Spleen (tissue), 11 donors: Measurements from ENCODE around the gene DUSP28. TPM values are rescaled to one million over a fixed set of nuclear protein-coding genes. Genes with fewer than 3 reads are reported as not detected.

Experiments
- DNase-seq: peaks from one replicate; pipeline ENCODE4 v3.0.0-alpha.2; 2020
- H3K27ac ChIP-seq, 8 donors: fragments of 200-600 bp; sonication (generic) in 7 of 8; 1 replicate in 4 of 8; 2 replicates in 4 of 8; pipeline versions ENCODE4 v1.5.0 to v1.8.0; 2016 to 2021; ENCODE audit warnings: inconsistent platforms in 4 of 8, mild to moderate bottlenecking in 4 of 8, moderate library complexity in 1 of 8
- H3K27me3 ChIP-seq, 7 donors: fragments of 200-600 bp; sonication (generic) in 6 of 7; replicated peaks in 1 of 7; 1 replicate in 4 of 7; 2 replicates in 3 of 7; pipeline versions ENCODE4 v1.5.0 to v1.8.0; 2016 to 2021; ENCODE audit warnings: inconsistent platforms in 3 of 7, mild to moderate bottlenecking in 1 of 7
- H3K36me3 ChIP-seq, 6 donors: fragments of 200-600 bp; sonication (generic) in 5 of 6; 1 replicate in 4 of 6; 2 replicates in 2 of 6; pipeline versions ENCODE4 v1.5.0 to v1.8.0; 2016 to 2021; ENCODE audit warnings: inconsistent platforms in 2 of 6
- H3K4me1 ChIP-seq, 6 donors: fragments of 200-600 bp; sonication (generic) in 5 of 6; 1 replicate in 3 of 6; 2 replicates in 3 of 6; pipeline versions ENCODE4 v1.5.0 to v1.8.0; 2016 to 2021; ENCODE audit warnings: inconsistent platforms in 3 of 6
- H3K4me3 ChIP-seq, 8 donors: fragments of 200-600 bp; sonication (generic) in 7 of 8; 1 replicate in 4 of 8; 2 replicates in 4 of 8; pipeline versions ENCODE4 v1.5.0 to v1.8.0; 2016 to 2021; ENCODE audit warnings: inconsistent platforms in 4 of 8, mild to moderate bottlenecking in 4 of 8, moderate library complexity in 2 of 8
- H3K9me3 ChIP-seq, 8 donors: fragments of 200-600 bp; sonication (generic) in 7 of 8; 1 replicate in 4 of 8; 2 replicates in 4 of 8; pipeline versions ENCODE4 v1.5.0 to v1.8.0; 2016 to 2021; ENCODE audit warnings: inconsistent platforms in 4 of 8
- CTCF ChIP-seq, 11 experiments: fragments of 200-600 bp in 7 of 11; fragments of 450-650 bp in 4 of 11; sonication (generic) in 4 of 11; IDR thresholded peaks in 8 of 11; conservative IDR thresholded peaks in 3 of 11; 1 replicate in 7 of 11; 2 replicates in 4 of 11; pipeline versions ENCODE4 v1.4.0 to v1.8.0; 2016 to 2021; ENCODE audit warnings: antibody characterized with exemption in 11 of 11, inconsistent platforms in 4 of 11, mild to moderate bottlenecking in 1 of 11
- POLR2A ChIP-seq, 3 donors: fragments of 450-650 bp; IDR thresholded peaks; one replicate each; pipeline ENCODE4 v1.5.1; 2017; ENCODE audit warnings: antibody characterized with exemption in 3 of 3, mild to moderate bottlenecking in 1 of 3
- POLR2AphosphoS5 ChIP-seq, 3 donors: sonication (generic); formaldehyde crosslinking; IDR thresholded peaks; one replicate each; pipeline ENCODE4 v1.5.1; 2017; ENCODE audit warnings: antibody characterized with exemption in 3 of 3
- WGBS, 5 donors: extraction: QIAGEN DNeasy Blood & Tissue Kit in 3 of 5; methylation state at CpG; one replicate each; pipeline versions ENCODE4 v1.1.5 to v1.1.7; 2013 to 2018; 5-methylcytosine and 5-hydroxymethylcytosine counted together
- intact Hi-C: fragments of 100-400 bp; cut with DNase I; formaldehyde crosslinking; loops from one replicate; pipeline ENCODE4 v1.15.0; 2023; ENCODE audit warnings: low total_unique reads
- polyA plus RNA-seq, 3 donors: library from polyadenylated mRNA; stranded (reverse); fragments of 200-250 nt; gene quantifications; one replicate each; pipeline ENCODE4 v1.2.1, GENCODE V29; 2013
- total RNA-seq, 7 donors: library from RNA; depleted of rRNA in 3 of 7; stranded (reverse); fragments of >200 nt in 3 of 7; fragmentation: NEBNext Ultra II Directional in 4 of 7; extraction: Animal tissue kit (Norgen Biotek cat#: 25700) in 4 of 7; gene quantifications; one replicate each; pipeline versions ENCODE4 v1.1.0 to v1.2.1, GENCODE V29; 2016 to 2021
- donor health status: healthy with polysubstance abuse.
- donor health status: DM: no; HTN: no; CAD: no; lungs with moderate emphysema.
- donor health status: DM: no; HTN: no; CAD: no.
- donor health status: Bipolar disorder and iron deficiency.
- donor health status: healthy.
- donor health status: DM: no; HTN: no; CAD: no.
- donor health status: DM: yes; HTN: yes; CAD: no.

Gene DUSP28
- total and polyA plus RNA-seq, 10 donors: 5.9 to 13.6 (median 7.2) TPM

- 82 to 89% (median 86%) methylated on average over 12 of the region's 12 CpGs for WGBS, 5 donors
- peak overlapping the region in 7 of 8 donors; percentile 57 to 86 (median 78) for H3K27ac ChIP-seq
- H3K36me3 ChIP-seq: peaks cover 3 to 56% (median 47%) of the 10 kb centered on the region in 6 donors
- peaks cover 0 to 8% (median 6%) of the 10 kb centered on the region in 8 donors for H3K9me3 ChIP-seq
- H3K4me3 ChIP-seq: peak overlapping the region in 1 of 8 donors; percentile 31
- H3K4me1 ChIP-seq: peaks cover 7 to 58% (median 29%) of the 10 kb centered on the region in 6 donors
- H3K27me3 ChIP-seq: no peaks in the 10 kb centered on the region
- TF ChIP-seq POLR2A (IDR thresholded peaks at IDR 0.05): no peak
- TF ChIP-seq POLR2AphosphoS5 (IDR thresholded peaks at IDR 0.05): peak in 2 of 3 donors; percentile 45 to 53
- intact Hi-C loops: no loop called here
- DNase-seq: no peak
These were observed 19.1 kb downstream of the DUSP28 start for GRCh38 chr2:240579071-240579762.

- peaks cover 0 to 8% (median 6%) of the 10 kb centered on the region in 8 donors for H3K9me3 ChIP-seq
- H3K4me1 ChIP-seq: peaks cover 15 to 66% (median 37%) of the 10 kb centered on the region in 6 donors
- H3K4me3 ChIP-seq: peak overlapping the region in 1 of 8 donors; percentile 31
- TF ChIP-seq POLR2AphosphoS5 (IDR thresholded peaks at IDR 0.05): peak; percentile 68 to 85 (median 71)
- TF ChIP-seq CTCF (IDR thresholded peaks at IDR 0.05 in 8 of 11, conservative IDR thresholded peaks at IDR 0.05 in 3 of 11): peak; percentile 22 to 70 (median 53)
- TF ChIP-seq POLR2A (IDR thresholded peaks at IDR 0.05): no peak
- H3K36me3 ChIP-seq: peaks cover 3 to 48% (median 39%) of the 10 kb centered on the region in 6 donors
- 45 to 71% (median 62%) methylated on average over 27 of the region's 27 CpGs for WGBS, 5 donors
- peak; percentile 92 for DNase-seq
- intact Hi-C loops: no loop called here
- H3K27ac ChIP-seq: peak overlapping the region in 7 of 8 donors; percentile 57 to 86 (median 78)
- no peaks in the 10 kb centered on the region for H3K27me3 ChIP-seq
These were observed 19.8 kb downstream of the DUSP28 start for GRCh38 chr2:240579771-240580614.

- H3K4me3 ChIP-seq: no peak overlapping the region
- no peaks in the 10 kb centered on the region for H3K27me3 ChIP-seq
- peaks cover 19 to 77% (median 47%) of the 10 kb centered on the region in 6 donors for H3K4me1 ChIP-seq
- peaks cover 0 to 8% (median 6%) of the 10 kb centered on the region in 8 donors for H3K9me3 ChIP-seq
- DNase-seq: no peak
- WGBS, 5 donors: 91 to 99% (median 95%) methylated on average over 5 of the region's 5 CpGs
- no peak overlapping the region for H3K27ac ChIP-seq
- peaks cover 3 to 30% (median 21%) of the 10 kb centered on the region in 6 donors for H3K36me3 ChIP-seq
- intact Hi-C loops: no loop called here
- no peak for TF ChIP-seq CTCF (IDR thresholded peaks at IDR 0.05 in 8 of 11, conservative IDR thresholded peaks at IDR 0.05 in 3 of 11)
- TF ChIP-seq POLR2AphosphoS5 (IDR thresholded peaks at IDR 0.05): no peak
- TF ChIP-seq POLR2A (IDR thresholded peaks at IDR 0.05): no peak
These were observed 21.7 kb downstream of the DUSP28 start for GRCh38 chr2:240581811-240582210.

GRCh38 chr2:240582781-240583180, 22.6 kb downstream of the DUSP28 start:
- DNase-seq: no peak
- no peaks in the 10 kb centered on the region for H3K27me3 ChIP-seq
- 88 to 90% (median 89%) methylated on average over 3 of the region's 3 CpGs for WGBS, 5 donors
- peaks cover 0 to 20% (median 11%) of the 10 kb centered on the region in 6 donors for H3K36me3 ChIP-seq
- no peak for TF ChIP-seq POLR2A (IDR thresholded peaks at IDR 0.05)
- no peak for TF ChIP-seq POLR2AphosphoS5 (IDR thresholded peaks at IDR 0.05)
- TF ChIP-seq CTCF (IDR thresholded peaks at IDR 0.05 in 8 of 11, conservative IDR thresholded peaks at IDR 0.05 in 3 of 11): no peak
- H3K4me3 ChIP-seq: no peak overlapping the region
- peaks cover 24 to 83% (median 55%) of the 10 kb centered on the region in 6 donors for H3K4me1 ChIP-seq
- no peak overlapping the region for H3K27ac ChIP-seq
- intact Hi-C loops: no loop called here
- H3K9me3 ChIP-seq: peaks cover 0 to 8% (median 6%) of the 10 kb centered on the region in 8 donors
